Measurements from ENCODE around the gene COL4A4.
"Not testable (repeated sequence)": the region's sequence is repeated elsewhere in the genome, so short reads cannot be mapped to it uniquely, and the experiment has no call there.

Gene COL4A4

GRCh38 chr2:227163998-227164762 lies at the start of gene COL4A4, which contains the start of gene COL4A3:
TSS of gene COL4A4 (minus strand) at chr2:227164205. CDS start at chr2:227147483, 16,722 bp downstream.
TSS of gene COL4A3 (plus strand) at chr2:227164624. CDS start at chr2:227164727, 103 bp downstream.
- no peak for DNase-seq

GRCh38 chr2:227207573-227207972 lies 43.6 kb upstream of the COL4A4 start:
- no peak for DNase-seq

- no peak for DNase-seq
Observed at GRCh38 chr2:227206406-227206805, 42.4 kb upstream of the COL4A4 start.

GRCh38 chr2:227205701-227206100 lies 41.7 kb upstream of the COL4A4 start:
- no peak for DNase-seq

GRCh38 chr2:227204452-227204851 lies 40.4 kb upstream of the COL4A4 start:
- no peak for DNase-seq

- no peak for DNase-seq
Observed at GRCh38 chr2:227201771-227202170, 37.8 kb upstream of the COL4A4 start.

GRCh38 chr2:227198866-227199265 lies 34.9 kb upstream of the COL4A4 start:
- no peak for DNase-seq

GRCh38 chr2:227194219-227194618 lies 30.2 kb upstream of the COL4A4 start:
- no peak for DNase-seq

- DNase-seq, result no peak
Observed at GRCh38 chr2:227192491-227192890, 28.5 kb upstream of the COL4A4 start.

- no peak for DNase-seq
Observed at GRCh38 chr2:227191367-227191766, 27.4 kb upstream of the COL4A4 start.

GRCh38 chr2:227188292-227188691 lies 24.3 kb upstream of the COL4A4 start:
- DNase-seq, result no peak

- DNase-seq, result no peak
Observed at GRCh38 chr2:227186751-227187150, 22.7 kb upstream of the COL4A4 start.

GRCh38 chr2:227185615-227186232 lies 21.7 kb upstream of the COL4A4 start:
- DNase-seq, result no peak

GRCh38 chr2:227183657-227184367 lies 19.8 kb upstream of the COL4A4 start:
- no peak for DNase-seq

- no peak for DNase-seq
Observed at GRCh38 chr2:227182765-227183164, 18.8 kb upstream of the COL4A4 start.

GRCh38 chr2:227180770-227181169 lies 16.8 kb upstream of the COL4A4 start:
- no peak for DNase-seq

GRCh38 chr2:227179988-227180685 lies 16.1 kb upstream of the COL4A4 start:
- DNase-seq, result no peak

GRCh38 chr2:227177592-227178336 lies 13.8 kb upstream of the COL4A4 start:
- no peak for DNase-seq

- not testable (repeated sequence) for DNase-seq
Observed at GRCh38 chr2:227171779-227172178, 7.8 kb upstream of the COL4A4 start.

GRCh38 chr2:227164763-227165291 lies 822 bp upstream of the COL4A4 start:
- DNase-seq, result no peak

GRCh38 chr2:227163485-227163997 lies 464 bp downstream of the COL4A4 start:
- DNase-seq, result no peak

- no peak for DNase-seq
Observed at GRCh38 chr2:227161947-227162346, 2.1 kb downstream of the COL4A4 start.
